Activated CD4-positive, alpha-beta T cell treated with anti-CD3 and anti-CD28 coated beads, Interleukin-2, Interleukin-6, amounts not matched to agents 100 ng/mL and 50 ng/mL, durations not matched to agents 16 hours and 8 hours (primary cell): ENCODE results near the gene TARBP1.
A peak's percentile ranks its signal among the peaks of the same experiment; 100 is the strongest.
"Not testable (repeated sequence)": the region's sequence is repeated elsewhere in the genome, so short reads cannot be mapped to it uniquely, and the experiment has no call there.

Experiments used
- DNase-seq: peaks from one replicate; pipeline ENCODE4 v3.0.0-alpha.2; 2020

Gene TARBP1

DNA sequence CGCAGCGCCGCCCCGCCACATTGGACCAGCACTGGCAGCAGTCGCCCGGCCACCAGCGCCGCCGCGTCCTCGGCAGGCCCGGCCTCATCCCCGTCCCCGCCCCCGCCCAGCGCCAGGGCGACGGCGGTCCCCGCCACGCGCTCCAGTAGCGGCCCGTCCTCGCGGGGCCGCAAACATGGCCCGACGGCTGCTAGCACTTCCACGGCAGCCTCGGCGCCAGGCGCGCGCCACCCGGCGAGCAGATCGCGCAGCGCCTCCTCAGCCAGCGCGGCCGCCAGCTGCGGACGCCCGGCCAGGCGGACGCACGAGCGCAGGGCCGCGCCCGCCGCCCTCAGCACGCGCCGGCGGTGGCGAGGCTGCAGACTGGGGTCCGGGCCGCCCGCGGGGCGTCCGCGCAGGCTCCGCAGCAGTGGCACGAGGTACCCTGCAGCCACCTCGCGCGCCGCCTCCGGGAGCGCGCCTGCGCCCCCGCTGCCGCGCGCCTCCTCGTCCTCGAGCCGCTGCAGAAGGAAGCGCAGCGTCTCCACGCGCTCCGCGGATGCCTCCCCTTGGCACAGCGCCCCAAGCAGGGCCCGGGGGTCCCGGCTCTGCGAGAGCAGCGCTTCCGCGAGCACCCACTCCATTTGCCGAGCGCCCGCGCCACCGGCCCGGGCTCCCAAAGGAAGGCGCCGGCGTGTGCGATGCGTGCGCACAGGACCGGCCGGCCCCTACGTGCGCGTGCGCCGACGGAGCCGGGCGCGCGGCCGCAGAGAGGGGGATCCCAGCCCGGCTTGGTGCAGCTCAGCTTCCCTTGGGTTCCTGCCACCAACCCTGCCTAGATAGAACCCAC is at the start of gene TARBP1:
Gene TARBP1 (minus strand): TSS at position 699 of the 829 bp plus-strand sequence. CDS start 76 bp downstream, at position 623.
- DNase-seq = peak; percentile 89

DNA sequence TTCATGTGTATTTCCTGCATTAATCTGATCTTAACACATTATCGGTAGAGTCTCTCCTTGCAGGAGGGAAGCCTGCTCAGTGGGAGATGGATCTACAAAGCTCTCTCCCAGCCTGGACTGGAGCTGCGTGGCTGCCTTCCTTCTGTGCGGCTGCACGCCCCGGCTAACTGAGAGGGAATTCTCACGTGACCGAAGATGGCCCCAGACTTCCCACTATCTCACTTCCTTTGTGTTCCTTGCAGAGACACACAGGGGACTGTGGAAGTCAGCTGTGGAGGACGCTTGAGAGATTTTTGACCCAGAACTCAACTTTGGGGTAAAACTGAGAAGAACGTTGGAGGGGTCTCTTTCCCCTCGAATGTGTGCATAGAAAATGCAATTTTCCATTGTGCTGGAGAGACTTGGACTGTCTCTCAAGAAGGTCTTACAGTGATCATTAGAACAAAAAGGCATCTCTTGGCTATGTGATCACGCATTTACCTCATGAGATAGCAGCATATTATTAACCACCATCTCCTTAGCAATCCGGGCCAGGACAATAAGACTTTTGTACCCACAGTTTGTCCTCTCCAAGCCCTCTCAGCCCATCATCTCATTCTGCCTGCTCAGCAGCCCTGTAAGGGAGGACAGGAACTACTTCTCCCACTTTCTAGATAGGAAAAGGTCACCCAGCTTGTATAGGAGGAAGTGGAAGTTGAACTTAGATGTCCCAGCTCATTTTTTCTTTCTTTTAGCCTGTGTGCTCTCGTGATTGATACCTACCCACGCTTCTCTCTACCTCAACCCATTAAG is 49.3 kb upstream of the TARBP1 start:
- DNase-seq = no peak

- no peak for DNase-seq
These were observed 48.4 kb upstream of the TARBP1 start for GRCh38 chr1:234527346-234527745.

DNA sequence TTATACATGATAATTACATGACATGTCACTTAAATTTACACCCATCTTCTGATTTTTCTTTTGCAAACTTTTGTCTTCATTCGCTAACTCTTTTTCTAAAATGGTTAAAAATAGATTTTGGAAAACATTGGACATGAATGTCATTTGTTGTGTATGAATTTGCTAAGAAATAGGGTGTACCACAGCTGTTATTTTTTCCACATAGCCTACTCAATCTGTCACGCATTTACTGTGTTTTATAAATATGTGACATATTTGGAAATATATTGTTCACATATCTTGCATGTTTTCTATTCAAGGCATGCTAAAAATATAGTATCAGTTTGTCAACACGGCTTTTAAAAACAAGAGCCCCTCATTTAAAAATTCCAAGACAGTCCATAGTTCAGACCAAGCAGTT is 47.9 kb upstream of the TARBP1 start:
- DNase-seq = no peak

GRCh38 chr1:234525099-234525799 is 46.3 kb upstream of the TARBP1 start:
- no peak for DNase-seq

- DNase-seq = no peak
These were observed 42.9 kb upstream of the TARBP1 start for GRCh38 chr1:234521836-234522235.

DNA sequence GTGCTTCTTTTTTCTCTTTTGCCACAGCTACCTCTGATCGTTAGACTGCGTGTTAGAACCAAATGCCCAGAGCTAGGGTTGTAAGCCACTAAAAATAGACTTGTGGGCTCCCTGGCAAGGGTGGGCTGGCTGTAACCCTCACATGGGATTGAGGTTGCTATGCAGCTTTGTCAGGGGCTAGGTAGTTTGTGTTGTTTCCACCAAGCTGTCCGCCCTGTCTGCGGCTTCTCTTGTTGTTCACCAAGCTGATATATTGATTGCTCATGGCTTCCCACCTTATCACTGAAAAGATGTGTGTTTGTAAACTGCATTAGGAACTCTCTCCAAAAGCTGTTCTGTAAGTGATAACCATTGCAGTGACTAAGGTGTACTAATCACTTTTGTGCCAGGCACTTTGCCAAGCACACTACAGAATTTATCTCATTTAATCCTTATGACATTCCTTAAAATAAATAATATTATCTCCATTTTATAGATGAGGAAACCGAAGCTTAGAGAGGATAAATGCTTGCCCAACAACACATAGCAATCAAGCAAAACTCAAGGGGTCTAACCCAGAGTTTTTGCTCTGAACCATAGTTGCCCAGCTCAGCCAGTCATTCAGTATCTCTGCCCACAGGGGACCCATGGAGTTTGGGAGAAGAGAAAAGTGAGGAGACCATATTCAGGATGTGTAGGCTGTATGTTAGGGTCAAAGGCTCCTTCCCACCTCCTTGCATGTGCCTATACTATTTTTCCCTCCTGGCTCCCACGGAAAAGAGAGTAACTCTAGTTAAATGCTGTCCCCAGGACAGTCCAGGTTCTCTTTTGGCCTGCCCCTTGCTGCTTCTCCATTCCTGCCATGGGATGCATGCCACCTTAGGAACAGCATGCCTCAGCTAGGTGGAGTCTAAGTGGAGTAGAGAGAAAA is 42.2 kb upstream of the TARBP1 start:
- DNase-seq = no peak

DNA sequence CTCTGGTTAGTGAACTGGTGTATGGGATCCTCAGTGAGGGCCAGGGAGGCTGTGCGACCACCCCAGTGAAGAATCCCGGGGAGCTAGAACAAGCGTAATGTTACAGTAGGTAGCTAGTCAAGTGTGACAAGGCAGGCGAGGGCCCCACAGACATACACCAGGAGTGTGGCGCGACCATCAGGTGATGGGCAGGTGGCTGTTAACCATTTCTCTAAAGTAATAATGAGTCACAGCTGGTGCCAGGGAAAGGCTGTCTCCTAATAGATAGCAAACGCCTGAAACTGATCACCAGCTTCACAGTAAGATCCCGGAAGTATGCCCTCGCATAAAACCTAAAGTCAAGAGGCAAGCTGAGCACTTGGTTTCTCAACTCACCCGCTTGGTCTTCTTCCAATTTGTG is 40.5 kb upstream of the TARBP1 start:
- DNase-seq = no peak

GRCh38 chr1:234518876-234519275 is 39.9 kb upstream of the TARBP1 start:
- DNase-seq = no peak

GRCh38 chr1:234518086-234518485 is 39.1 kb upstream of the TARBP1 start:
- DNase-seq = not testable (repeated sequence)

- peak; percentile 36 for DNase-seq
These were observed 38.3 kb upstream of the TARBP1 start for GRCh38 chr1:234517110-234517802.

DNA sequence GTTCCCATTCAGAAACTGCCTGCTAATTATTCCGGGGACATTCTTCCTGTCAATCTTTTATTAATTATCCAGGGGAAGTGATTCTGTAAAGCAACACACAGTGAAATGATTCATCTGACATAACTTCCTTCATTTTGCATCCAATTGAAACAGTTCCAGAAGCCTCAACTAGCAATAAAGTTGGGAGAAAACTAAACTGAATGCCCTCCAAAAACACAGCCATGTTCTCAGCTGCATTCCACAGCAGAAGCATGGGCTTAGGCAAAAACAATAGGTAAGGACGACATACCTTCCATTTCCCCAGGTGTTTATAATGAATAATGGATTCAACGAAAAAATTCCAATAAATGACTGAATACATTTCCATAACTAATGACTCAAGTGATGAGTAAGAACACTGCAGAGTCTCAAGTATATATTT is 36.9 kb upstream of the TARBP1 start:
- DNase-seq = no peak

- DNase-seq = no peak
These were observed 36.4 kb upstream of the TARBP1 start for GRCh38 chr1:234515411-234515810.

GRCh38 chr1:234512451-234512861 is 33.5 kb upstream of the TARBP1 start:
- no peak for DNase-seq

- no peak for DNase-seq
These were observed 30.7 kb upstream of the TARBP1 start for GRCh38 chr1:234509457-234510328.

DNA sequence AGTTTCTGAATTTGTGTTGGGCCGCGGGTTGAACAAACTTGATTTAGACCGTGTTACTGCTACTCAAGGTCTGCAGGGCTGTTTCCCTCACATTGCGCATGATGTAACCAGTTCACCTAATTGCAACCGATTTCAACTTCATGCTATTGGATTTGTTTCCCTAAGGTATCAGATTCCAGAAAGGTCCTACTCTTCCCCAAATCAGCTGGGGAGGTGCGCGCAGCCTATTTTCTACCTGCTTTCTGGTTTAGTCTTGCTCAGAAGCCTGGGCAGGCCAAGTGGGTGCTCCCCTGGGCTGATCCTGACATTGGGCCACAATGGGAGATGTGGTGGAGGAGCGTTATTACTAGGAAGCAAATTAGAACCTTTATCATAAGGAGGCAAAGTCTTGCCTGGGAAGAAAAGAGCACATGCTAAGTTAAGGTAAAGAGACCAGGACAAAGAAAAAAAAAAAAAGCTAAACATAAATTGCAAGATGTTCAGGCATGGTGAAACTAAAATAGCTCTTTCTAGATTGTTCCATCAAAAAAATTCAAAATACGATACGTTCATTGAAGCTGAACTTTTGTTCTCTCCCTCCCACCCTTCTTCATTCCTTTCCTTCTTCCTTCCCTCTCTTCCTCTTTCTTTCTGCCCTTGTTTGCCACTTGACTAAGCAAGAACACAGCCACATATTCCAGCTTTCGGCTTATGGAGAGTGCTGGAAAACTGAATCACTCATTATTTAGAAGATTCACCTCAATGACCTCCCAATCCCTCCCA is 28.8 kb upstream of the TARBP1 start:
- DNase-seq = no peak

GRCh38 chr1:234507089-234507488 is 28.1 kb upstream of the TARBP1 start:
- no peak for DNase-seq

- DNase-seq = no peak
These were observed 26.8 kb upstream of the TARBP1 start for GRCh38 chr1:234505769-234506102.

GRCh38 chr1:234504969-234505768 is 26.2 kb upstream of the TARBP1 start:
- no peak for DNase-seq
